ENCODE data around the gene TENT4B.

Gene TENT4B

DNA sequence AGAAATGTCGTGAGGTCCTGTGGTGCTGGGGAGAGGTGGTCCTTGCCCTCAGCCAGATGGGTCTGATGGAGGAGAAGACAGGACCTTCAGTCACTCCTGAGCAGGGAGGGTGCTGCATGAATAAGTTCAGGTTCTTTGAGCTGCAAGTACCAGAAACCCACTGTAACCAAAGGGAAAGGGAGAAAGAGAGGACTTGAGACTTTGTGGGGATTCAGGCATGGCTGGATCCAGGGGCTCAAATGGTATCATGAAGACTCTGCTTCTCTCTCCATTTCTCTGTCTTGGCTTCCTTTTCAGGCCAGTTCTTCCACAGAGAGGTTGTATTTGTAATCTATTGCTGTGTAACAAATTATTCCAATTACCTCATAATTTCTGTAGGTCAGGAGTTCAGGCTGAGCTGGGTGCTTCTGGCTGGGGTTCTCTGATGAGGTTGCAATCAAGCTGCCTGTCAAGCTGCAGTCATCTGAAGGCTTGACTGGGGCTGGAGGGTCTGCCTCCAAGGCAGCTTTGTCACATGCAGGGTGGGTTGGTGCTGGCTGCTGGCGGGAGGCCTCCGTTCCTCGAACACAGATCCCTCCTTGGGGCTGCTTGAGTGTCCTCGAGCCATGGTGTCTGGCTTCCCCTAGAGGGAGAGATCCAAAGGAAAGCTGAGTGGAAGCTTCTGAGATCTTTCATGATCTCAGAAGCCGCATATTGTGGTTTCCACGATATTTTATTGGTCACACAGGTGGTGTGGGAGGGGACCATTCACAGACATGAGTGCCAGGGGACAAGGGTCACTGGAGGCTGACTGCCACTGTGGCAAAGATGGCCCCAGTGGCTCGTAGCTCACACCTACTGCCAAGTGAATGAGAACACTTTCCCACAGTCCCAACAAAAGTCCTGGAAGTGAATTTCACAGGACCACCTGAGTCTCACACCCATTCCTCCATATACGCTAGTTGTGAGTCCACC lies 107.4 kb downstream of the TENT4B start:
- no peak for DNase-seq

DNA sequence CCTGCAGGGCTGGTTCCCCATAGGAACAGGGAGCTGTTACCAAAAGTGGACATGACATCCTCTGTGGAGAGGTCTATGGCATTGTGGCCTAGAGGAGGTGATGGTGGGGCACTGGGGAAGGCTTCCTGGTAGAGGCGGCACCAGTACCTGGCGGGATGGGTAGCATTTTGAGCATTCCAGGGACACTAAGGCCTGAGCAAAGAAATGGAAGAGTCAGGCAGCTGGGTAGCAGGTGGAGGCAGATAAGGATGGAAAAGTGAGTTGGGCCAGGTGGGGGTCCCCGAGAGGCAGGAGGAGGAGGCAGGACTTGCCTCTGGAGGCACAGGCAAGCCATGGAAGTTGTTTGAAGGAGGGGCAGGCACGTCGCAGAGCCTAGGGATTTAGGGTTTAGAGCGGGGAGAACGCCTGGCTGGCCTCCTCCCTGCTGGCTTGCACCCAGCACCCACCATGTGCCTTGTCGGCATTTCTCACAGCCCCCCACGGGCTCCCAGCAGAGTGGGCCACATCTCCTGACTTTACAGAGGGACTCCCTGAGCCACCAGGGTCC lies 108.1 kb downstream of the TENT4B start:
- DNase-seq: no peak

DNA sequence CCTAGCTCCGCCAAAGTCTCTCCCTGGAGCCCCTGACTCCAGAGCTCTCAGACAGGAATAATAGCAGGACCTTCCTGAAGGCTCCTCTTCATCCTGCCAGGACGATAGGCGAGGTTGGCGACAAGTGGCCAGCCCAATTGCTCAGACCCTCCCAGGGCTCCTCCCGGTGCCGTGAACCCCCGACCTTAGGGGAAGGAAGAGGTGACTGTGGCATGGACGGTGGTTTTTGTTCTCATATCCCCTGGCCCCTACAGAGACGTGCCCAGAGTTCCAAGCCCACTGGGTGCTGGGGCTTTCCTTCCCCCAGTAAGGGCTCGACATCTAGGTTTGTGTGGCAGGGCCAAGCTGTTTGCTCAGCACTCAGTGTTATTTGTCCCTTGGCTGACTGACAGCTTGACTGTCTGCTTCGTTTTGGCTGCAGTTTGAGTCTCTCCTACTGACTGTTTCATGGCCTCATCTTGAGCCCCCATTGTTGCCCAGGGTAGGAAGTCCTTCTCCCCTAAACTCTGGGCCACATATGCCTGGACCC lies 108.7 kb downstream of the TENT4B start:
- DNase-seq: no peak

DNA sequence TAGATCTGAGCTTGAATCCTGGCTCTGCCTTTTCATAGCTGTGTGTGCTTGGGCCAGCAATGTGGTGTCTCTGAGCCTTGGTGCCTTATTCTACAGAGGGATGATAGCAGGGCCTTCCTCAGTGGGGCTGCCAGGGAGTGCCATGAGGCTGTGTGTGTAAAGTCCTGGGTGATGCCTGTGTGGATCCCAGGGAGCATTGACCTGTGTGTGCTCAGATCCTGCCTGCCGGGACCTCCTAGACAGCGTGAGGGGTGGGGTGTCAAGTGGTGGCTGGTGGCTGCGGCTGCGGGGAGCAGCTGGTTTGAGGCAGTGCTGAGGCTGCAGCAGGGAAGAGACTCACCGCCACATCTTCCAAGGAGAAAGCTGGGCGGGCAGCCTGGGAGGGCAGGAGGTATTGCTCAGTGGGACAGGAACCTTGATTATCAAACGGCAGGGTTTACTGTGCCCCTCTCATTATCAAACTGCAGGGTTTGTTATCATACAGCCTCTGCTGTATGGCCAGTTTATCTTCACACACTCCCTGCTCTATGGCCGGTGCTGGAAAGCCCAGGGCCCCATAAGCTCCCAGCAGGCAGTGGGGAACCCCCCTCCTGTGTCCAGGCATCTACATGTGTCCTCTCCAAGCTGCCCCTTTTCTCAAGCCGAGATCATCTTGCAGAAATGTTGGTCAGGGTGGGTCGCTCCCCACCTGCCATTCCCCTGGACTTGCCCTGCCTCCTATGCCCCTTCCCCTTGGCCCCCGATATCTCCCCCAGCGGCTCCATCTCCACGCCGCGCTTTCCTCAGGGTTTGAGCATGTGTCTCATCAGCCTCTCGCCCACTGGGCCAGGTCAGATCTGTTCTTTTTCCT lies 110.2 kb downstream of the TENT4B start:
- DNase-seq: no peak

DNA sequence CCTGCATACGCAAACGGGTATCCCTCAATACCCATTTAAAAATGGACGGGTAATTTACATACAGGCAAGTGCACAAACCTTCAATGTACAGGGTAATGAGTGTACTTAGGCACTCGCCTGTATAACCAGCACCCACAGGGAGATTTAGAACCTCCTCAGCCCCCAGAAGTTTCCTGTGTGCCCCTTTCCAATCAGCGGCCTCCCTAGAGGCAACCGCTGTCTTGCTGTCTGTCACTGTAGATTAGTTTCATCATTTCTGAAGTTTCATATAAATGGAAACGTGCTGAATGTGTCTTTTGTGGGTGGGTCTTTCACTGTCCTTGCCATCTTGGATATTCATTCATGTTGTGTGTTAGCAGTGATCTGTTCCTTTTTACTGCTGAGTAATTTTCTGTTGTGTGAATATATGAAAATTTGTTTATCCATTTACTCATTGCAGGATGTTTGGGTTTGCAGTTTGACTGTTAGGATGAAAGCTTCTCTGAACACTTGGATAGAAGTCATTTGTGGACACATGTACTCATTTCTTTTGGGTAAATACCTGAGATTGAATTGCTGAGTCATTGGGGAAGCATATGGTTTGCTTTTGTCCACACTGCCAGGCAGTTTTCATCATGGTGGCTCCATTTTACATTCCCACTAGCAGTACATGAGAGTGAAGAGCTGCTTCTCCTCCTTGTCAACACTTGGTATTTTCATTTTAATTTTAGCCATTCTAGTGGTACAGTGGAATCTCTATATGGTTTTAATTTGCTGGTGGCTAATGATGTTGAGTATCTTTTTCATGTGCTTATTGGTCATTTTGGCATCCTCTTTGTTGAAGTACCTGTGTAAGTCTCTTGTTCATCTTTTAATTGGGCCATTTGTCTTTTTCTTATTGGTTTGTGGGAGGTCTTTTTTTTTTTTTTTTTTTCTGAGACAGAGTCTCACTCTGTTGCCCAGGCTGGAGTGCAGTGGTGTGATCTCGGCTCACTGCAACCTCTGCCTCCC lies 111.1 kb downstream of the TENT4B start:
- no peak for DNase-seq

DNA sequence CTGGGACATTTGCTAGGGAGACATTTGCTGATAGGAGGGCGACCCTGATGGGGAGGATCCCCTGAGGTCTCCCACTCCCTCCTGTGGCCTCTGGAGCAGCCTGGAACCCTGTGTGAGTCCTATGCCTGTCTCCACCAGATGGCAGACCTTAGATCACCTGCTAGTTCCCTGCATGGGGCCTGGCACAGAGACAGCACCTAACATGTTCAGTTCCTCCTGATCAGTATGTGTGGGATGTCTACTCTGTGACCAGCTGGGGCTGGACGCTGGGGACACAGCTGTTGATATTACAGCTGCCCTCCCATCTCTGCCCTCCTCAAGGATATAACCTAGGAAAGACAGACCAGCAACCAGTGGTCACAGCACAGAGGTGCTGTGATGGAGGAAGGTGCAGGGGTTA lies 112.2 kb downstream of the TENT4B start:
- DNase-seq: no peak

DNA sequence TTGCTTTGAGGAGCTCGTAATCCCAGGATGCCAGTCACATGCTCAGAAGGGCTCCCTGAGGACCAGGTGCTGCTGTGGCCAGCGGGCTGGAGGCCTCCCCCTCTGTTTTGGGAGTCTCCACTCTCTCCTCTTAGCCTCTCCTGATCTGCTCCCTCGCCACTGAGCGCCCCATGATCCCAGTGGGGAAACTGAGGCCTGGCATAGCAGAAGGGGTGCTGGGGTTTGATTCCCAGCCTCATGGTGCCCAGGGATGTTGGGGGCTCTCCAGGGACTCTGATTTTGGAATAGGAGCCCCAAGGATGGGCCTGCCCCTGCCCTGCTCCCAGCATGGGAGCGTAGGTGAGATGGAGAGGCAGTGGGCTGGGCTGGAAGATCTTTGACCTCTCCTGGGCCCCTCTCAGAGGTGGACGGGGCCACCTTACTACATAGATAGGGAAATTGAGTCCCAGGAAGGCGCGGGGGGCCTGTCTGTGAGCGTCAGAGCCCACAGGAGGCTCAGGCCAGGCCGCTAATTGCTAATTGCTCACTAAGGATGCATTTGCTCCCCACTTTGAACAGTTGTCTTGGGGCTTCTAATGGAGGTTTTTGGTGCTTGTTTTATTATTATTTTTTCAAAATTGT lies 112.7 kb downstream of the TENT4B start:
- no peak for DNase-seq

DNA sequence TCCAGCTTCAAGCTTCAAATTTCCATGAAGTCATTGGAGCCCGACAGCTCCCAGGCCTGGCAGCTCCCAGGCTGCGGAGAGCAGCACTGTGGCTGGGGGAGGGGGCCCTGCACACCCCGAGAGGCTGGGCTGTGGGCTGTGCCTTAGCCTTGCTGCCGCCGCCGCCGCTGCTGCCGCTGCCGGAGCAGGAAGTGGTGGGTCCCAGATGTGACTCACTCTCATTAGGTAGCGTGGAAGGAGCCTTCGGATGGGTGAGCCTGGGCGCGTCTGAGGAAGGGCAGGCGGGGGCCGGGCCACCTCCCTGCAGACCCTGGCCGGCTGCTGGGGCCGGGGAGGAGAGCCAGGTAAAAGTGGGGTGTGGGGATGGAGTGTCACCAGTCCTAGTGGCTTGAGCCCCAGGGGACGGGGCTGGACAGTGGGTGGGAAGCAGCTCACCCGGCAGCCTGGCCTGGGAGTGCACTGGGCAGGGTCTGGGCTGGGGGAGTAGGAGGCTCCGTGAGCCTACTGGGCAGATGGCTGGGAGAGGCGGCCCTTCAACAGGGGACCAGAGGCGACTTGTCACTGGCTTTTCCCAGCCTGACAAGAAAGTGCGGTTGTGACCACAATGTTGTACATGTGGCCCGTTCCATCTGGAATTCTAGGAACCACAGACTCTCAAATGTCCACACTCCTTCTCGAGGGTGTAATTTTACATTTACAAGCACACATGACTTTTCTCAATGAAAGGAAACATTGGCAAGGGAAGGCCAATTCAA lies 113.4 kb downstream of the TENT4B start, which contains the start of gene ADCY7:
Gene ADCY7 (plus strand): TSS at position 215 of the 755 bp plus-strand sequence. CDS start 21,629 bp downstream, outside the sequence.
- DNase-seq: no peak

DNA sequence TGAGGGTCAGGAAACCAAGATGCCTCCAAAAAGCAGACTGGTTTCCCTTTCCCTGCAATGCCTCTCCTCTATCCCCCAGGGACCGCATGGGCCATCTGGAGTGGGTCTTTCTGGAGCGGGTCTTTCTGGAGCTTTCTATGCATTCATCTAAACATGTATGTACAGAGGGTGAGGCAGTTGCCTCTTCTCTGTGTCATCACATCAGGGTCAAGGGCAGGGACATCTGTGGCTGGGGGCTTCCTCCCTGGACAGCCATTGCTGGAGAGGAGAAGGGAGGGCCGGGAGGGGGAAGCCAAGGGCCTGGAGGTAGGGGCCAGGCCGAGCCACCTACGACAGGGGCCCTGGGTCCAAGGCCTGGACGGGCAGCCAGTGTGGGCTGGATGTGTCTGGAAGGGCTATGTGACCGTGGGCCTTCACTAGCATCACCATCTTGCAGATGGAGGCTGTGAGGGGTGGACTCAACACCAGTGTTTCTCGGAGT lies 114.1 kb downstream of the TENT4B start:
- no peak for DNase-seq

DNA sequence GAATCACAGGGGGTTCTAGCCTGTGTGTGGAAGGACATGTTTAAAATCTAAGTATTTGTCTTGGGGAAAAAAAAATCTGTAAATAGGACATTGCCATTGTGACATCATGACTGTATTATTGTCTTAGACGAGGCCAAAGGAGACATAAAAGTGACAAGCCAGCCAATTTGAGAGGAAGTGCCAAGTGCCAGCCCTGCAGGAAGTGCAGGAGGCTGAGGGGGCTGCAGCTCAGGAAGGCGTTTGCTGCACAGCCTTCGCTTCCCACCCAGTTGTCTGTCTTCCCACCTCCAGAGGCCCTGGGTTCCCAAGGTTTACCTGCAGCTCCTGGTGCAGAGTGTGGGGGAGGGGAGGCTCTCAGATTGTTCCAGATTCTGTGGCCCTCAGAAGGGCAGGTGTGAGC lies 114.5 kb downstream of the TENT4B start:
- no peak for DNase-seq

DNA sequence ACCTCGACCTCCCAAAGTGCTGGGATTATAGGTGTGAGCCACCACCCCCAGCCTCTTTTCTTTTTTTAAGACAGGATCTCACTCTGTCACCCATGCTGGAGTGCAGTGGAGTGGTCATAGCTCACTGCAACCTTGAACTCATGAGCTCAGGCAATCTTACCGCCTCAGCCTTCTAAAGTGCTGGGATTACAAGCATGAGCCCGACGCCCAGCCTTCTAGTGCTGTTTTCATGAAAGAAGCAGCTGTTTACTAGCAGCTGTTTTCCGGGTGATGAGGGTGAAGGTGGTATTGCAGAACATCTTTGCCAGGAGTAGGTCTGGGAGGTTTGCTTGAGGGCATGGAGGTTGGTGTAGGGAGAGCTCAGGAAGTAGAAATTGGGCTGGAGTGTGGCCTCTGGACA lies 115.2 kb downstream of the TENT4B start:
- DNase-seq: no peak

DNA sequence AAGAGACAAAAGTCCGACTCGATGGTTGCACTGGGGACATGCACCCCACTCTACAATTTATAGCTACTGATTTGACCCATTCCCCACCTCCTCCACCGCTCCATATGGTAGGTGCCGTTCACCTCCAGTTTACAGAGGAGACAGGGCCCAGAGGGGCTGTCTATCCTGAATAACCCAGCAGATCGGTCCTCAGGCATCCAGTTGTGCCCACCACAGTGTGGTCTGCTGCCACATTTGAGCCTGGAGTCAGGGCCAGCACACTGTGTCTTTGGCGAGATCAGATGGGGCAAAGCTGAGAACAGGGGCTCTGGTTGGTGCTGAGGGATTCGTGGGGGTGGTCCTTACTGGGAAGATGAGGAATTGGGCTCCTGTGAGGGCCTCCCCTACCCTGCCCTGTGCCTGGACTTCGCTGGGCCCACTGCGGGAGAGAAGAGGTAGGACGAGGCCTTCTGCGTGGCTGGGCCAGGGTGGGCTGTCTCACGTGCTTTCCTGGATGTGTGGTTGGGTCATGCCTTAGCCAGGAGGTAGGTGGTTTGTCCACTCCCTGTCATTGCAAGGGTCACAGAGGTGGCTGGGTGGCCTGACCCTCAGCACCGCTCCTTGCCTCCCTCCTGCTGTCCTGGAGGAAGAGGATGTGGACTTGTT lies 116.1 kb downstream of the TENT4B start:
- DNase-seq: no peak

DNA sequence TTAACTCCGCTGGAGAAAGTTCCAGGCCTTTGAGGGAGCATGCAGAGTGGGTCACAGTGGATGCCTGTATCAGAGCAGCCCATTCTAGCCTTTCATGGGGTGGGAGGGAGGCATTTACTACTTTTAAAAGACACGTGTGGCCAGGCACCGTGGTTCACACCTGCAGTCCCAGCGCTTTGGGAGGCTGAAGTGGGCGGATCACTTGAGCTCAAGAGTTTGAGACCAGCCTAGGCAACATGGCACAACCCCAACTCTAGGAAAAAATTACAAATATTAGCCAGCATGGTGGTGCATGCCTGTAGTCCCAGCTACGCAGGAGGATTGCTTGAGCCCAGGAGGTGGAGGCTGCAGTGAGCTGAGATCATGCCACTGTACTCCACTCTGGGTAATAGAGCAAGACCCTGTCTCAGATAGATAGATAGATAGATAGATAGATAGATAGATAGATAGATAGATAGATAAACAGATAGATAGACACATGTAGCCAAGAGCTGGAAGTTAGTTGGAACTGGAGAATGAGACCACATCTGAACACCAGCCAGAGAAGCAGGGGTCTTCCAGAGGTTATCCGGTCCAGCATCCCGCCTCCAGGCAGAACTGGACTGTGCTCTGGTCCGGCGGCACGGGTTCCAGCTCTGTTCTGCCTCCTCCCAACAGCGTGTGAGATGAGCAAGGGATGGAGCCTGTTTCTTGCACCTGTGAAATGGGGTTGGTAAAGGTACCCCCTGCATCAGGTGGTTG lies 116.8 kb downstream of the TENT4B start:
- no peak for DNase-seq

DNA sequence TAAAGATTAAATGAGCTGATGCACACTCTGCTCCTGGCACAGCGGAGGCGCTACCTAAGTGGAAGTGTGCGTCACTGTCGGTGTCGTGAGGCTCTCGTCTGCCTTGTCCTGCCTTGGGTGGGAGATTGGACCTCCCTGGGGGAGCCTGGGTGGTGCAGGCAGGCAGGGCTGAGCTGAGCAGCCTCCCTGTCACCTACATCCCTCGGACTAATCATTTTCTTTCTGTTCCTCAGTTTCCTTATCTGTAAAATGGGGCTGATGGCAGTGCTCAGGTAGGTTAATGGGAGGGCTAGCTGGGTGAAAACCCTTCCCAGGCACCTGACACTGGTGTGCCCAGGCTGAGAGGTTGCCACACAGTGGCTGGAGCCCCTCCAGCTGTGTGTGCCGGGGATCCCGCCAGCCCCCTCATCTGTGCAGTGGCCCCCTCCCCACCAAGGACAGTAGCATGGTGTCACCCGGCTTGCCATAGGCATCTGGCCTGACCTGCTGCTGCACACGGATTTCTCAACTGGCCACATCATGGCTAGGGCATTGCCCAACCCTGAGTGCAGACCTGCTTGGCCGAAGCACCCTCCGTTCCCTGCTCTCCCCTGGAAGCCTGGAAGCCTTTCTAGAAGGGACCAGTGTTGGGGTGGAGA lies 117.5 kb downstream of the TENT4B start:
- no peak for DNase-seq

DNA sequence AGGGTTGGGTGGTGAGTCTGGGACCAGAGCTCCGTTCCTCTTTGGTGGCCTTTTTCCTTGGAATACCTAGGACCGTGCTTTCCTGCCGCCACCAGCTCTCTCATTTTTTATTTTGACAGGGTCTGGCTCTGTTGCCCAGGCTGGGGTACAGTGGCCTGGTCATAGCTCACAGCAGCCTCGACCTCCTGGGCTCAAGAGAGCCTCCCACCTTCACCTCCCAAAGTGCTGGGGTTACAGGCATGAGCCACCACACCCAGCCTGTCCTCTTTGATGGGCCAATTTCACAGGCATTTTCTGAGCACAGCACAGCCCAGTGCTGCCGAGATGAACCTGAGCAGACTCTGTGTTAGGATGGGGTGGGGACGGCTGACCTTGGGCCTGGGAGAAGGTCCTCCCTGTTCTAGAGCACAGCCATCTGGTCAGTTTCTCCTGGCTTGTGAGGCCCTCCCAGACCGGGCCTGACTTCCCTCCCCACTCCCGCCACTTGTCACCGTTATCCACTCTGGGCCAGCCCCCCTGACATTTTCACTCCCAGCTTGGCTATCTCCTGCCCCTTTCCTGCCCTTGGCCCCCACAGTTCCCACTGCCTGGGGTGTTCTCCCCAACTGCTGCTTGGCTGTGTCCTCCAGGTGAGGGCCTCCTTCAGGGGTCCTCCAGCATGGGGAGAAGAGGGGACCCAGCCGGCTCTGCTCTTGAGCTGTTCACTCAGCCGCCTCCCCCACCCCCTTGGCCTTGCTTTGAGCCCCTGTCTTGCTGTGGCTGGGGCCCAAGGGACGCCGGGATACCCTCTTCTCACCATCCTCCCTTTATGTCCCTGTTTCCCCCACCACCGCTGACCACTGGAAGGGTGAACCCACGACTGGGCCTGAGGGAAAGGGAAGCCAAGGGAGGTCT lies 118.3 kb downstream of the TENT4B start:
- DNase-seq: no peak

DNA sequence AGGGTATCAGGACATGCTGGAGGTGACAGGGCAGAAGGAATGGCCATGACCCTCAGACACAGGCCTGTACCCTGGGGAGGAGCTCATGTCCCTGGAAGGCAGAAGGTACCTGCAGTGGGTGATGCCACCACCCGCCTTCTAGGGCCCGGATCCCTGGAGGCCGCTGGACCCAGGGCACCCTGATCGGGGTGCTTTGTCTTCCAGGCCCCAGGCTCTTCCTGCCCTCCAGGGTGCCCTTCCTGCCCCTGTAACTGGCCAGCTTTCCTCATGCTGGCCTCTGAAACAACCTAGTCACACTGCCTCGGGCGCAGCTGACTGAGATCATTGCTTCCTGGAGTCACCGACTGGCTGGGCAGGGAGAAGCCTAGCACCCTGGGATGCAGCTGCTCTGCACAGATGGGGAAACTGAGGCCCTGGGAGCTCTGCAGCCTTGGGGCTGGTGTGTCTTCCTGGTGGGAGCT lies 119.0 kb downstream of the TENT4B start:
- DNase-seq: no peak

DNA sequence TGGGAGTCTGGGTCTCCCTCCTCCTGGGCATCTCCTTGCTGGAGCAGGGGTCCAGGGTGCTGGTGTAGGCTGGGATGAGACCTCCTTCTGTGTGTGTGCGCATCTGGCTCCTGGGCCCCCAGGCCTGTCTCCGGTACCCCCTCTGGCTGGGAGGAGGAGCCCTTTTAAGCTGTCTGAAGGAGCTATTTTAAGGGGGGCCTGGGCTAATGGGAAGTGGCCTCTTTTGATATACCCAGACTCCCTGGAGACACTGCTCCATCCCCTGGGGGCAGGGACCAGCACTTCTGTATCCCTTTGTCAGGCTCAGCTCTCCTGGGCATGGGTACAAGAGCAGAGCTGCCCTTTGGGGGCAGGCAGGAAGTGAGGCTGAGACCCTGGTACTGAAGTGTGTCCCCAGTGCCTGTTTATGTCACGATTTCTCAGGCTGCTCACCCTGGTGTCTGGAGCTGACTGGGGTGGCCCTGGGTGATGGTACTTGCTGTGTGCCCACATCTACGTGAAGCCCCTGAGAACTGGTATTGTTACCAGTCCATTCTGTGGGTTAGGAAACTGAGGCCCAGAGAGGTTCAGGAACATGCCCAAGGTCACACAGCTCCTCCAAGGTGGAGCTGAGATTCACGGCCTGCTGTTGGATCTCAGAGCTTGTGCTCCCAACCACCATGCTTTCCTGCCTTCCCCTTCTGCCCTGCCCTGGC lies 119.7 kb downstream of the TENT4B start:
- DNase-seq: no peak
